IPS DF 4.7 (cell line): ENCODE data around the gene SLC6A7.
"Not testable (repeated sequence)": the region's sequence is repeated elsewhere in the genome, so short reads cannot be mapped to it uniquely, and the experiment has no call there.

Source experiments
- DNase-seq: peaks from one replicate; pipeline ENCODE4 v3.0.0-alpha.2; 2013; ENCODE audit warnings: low spot score; ENCODE audit errors: extremely low read depth

The SLC6A7 gene

DNA sequence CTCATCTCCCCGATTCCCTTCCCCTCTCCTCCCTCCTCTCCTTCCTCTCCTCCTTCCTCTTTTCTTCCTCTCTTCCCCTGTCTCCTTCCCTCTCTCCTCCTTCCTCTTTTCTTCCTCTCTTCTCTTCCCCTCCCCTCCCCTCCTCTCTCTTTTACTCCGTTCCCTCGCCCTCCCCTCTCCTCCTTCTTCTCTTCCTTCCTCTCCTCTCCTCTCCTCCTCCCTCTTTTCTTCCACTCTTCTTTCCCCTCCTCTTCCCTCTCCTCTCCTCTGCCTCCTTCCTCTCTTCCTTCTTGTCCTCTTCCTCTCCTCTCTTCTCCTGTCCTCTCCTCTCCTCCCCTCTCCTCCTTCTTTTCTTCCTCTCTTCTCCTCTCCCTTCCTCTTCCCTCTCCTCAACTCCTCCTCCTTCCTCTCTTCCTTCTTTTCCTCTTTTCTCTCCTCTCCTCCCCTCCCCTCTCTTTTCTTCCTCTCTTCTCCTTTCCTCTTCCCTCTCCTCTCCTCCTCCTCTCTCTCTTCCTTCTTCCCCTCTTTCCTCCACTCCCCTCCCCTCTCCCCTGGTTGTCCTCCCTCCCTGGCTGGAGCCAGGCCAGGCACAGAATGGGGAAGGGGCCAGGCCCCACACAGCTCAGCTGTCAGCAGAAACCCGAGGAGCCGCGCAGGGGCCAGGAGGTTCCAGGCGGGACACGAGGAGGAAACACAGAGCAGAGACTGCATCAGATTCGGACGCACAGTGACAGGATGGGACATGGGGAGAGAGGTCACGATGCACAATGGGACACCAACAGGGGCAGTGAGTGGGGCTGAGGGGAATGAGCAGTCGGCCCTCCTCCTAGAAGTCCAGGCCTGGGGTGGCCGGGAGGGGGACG lies 51.7 kb downstream of the SLC6A7 start:
- no peak for DNase-seq

GRCh38 chr5:150242251-150242894 lies 52.5 kb downstream of the SLC6A7 start:
- no peak for DNase-seq

GRCh38 chr5:150243590-150243989 lies 53.7 kb downstream of the SLC6A7 start:
- DNase-seq = no peak

DNA sequence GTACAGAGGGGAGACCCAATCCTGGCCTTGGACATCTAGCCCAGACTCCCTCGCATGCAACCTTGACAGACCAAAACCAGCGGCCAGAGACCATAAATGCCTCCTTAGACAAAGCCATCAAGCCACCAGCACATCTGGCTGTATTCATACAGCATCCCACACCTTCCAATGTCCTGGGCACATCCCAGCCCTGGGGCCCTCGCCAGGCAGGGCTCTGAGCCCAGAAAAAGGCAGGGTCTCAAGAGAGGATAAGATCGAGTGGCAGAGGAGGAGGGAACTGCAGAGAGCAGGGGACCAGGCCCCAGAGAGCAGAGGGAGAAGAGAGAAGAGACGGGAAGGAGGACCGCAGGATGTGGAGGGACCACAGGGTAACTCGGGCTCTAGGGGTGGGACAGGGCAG lies 54.3 kb downstream of the SLC6A7 start:
- DNase-seq = no peak

DNA sequence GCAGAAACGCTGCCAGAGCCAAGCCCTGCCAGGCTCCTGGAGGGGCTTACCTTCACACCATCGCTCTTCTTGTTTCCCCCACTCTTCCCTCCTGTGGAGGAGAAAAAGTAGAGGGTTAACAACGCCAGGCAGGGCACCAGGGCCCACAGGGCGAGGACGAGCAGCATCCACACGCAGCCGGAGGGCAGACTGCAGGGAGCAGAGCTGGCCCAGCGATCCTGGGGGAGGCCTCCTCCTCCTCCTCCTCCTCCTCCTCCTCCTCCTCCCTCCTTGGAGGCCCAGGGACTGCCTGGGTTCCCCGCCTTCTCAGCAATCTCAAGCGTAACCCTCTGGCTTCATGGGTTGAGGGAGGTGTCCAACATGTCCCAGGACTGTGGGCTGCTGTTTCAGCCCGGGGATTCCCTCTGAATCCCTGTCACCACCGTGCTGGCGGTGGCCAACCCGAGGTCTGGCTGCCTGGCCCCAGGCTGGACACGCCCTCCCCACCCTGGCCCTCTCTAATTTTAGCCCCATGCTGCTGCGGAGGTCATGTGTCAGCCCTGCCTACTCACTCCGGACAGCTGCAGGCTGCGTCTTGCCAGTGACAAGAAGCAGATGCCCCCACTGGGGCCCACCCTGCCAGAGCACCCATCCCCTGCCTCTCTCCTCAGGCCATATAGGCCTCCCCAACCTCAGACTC lies 55.4 kb downstream of the SLC6A7 start:
- no peak for DNase-seq

- DNase-seq = no peak
Measured at GRCh38 chr5:150245808-150246207, 55.9 kb downstream of the SLC6A7 start.

DNA sequence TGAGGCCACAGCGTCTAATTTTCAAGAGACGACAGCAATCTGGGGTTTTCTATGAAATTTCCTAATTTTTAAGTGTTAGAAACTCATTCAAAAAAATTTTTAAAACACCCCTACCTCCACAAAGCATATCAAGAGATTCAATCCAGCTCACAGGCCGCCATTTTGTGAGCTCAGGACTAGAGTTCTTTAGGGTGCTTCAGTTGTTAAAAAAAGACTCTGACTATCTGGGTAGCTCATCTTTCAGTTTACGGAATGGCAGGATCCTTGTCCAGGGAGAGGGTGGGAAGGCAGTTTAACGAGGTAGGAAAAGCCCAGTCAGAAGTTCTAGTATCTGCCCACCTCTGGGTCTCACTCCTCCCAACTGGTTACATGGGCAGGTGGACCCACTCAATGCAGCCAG lies 56.6 kb downstream of the SLC6A7 start:
- DNase-seq = no peak

GRCh38 chr5:150246835-150247234 lies 57.0 kb downstream of the SLC6A7 start:
- no peak for DNase-seq

DNA sequence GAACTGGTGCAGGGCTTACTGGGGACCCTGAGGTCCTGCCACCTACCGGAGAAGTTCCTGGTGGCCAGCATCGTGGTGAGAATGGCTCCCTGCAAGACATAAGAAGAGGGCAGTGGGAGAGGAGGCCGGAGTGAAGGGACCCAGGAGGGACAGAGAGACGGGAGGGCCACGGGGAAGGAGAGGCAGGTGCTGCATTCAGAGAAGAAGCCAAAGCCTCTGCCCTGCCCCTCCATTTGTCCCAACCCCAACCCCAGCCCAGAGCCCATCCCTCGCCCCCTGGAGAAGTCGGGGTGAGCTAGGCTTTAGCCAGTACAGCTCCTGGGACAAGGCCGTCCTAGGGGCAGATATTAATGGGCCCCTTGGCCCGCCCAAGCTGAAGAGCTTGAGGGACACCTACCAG lies 57.9 kb downstream of the SLC6A7 start:
- no peak for DNase-seq

GRCh38 chr5:150248493-150248892 lies 58.6 kb downstream of the SLC6A7 start:
- DNase-seq = not testable (repeated sequence)

DNA sequence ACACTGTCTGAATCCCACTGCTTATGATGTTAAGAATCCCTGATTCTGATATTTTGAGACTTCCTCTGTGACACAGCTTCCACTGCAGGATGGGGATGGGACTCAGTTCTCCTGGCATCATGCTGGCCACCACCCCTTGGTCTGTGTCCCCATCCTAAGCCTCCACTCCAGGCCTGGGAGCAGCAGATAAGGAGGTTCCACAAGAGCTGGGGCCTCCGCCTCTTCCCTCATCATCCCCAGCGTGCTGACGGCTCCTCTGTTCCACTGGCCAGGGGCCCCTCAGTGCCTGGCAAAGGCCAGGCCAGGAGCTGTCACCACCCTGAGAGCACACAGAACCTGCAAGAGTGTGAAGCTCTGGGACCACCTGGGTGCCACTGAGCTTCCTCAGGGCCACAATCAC lies 59.1 kb downstream of the SLC6A7 start:
- DNase-seq = no peak

DNA sequence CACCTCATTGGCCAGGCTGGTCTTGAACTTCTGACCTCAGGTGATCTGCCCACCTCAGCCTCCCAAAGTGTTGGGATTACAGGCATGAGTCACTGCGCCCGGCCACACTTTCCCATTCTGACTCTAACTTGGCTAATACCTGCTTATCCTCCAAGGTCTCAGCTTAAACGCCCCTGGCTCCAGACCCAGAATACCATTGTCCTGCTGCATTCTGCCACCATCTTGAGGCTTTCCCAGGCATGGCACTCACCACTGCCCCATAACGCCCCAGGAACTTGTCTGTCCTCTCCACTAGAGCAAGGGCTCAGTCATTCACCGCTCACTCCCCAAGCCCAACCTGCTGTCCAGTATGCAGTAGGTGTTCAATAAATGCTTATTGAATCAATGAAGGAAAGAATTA lies 59.9 kb downstream of the SLC6A7 start:
- no peak for DNase-seq

DNA sequence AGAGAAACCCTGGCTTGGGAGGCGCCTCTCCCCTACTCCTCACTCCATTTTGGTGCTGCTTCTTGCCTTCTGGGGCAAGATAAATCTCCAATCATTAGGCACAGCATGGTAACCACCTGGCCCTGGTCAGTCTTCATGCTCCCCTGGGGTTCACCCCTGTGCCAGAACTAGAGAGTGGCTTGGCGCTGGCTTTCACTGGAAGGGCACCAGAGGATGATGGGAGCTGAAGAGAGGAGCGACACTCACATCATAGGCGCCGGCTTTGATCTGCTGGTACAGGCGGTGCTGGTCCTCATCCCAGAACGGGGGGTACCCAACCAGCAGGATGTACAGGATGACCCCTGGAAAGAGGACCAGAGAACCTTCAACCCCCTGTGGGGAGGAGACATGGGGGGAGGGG lies 61.6 kb downstream of the SLC6A7 start:
- DNase-seq = no peak

DNA sequence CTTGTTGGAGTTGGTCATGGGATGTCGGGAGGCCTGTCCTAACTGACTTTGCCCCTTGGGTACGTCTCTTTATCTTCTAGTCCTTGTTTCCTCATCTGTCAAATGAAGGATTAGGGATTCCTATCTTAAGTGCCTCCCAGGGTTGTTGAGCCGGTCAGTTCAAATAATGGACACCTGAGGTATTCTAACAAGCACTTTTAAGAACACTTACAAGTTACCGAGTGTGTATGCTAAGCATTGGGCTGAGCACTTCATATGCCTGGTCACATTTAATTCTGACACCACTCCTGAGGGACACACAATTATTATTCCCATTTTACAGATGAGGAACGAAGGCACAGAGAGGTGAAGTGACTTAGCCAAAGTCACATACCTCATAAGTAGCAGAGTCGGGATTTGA lies 62.6 kb downstream of the SLC6A7 start:
- no peak for DNase-seq

- no peak for DNase-seq
Measured at GRCh38 chr5:150253416-150254208, 63.8 kb downstream of the SLC6A7 start.

DNA sequence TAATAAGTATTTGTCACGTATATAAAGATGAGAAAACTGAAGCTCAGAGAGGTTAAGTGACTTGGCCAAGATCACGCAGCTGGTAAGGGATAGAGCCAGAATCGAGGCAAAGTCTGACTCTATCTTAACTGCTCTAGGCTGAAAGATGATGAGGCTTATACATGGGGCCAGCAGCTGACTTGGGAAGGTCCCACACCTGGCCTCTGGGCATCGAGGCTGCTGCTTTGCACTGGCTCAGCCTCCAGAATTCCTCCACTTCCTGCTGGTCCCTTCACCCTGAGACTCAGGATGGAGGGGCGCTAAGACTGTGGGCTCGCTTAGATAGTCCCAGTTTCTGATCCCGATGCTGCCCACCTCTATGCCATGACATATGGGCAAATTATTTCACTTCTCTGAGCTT lies 64.5 kb downstream of the SLC6A7 start:
- no peak for DNase-seq

DNA sequence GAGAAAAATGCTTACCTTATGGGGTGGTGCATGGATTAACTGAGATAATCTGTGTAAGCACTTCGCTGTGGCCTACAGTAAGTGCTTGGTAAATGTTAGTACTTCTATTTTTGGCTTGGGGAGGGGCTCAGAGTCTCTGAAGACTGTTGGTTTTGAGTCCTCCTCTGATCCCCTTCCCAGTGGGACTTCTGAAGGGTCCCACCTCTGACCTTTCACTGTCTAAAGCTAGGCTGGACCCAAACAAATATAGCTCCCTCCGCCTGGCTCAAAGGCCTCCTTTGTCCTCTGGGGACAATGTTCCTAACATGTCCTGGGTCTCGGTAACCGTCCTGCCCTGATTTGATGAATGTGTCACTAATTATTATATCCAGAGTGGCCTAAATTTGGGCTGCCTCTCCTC lies 64.9 kb downstream of the SLC6A7 start:
- no peak for DNase-seq

- no peak for DNase-seq
Measured at GRCh38 chr5:150255659-150256409, 66.0 kb downstream of the SLC6A7 start.

GRCh38 chr5:150256410-150257064 lies 66.7 kb downstream of the SLC6A7 start:
- no peak for DNase-seq

GRCh38 chr5:150257424-150257823 lies 67.6 kb downstream of the SLC6A7 start:
- no peak for DNase-seq
